Fibroblast of the aortic adventitia (primary cell): Measurements from ENCODE around the gene ATXN7L1. TPM values are rescaled to one million over a fixed set of nuclear protein-coding genes. Genes with fewer than 3 reads are reported as not detected.

Experiments used
- DNase-seq: peaks from one replicate; pipeline ENCODE4 v3.0.0-alpha.2; 2010; ENCODE audit warnings: low read depth
- H3K4me3 ChIP-seq: 2 replicates; pipeline ENCODE4 v1.5.1; 2011; ENCODE audit warnings: low read depth, mild to moderate bottlenecking, control low read depth, low read length, moderate library complexity
- total RNA-seq: library from RNA; depleted of rRNA; stranded (reverse); fragments of >200 nt; gene quantifications from 2 replicates; pipeline ENCODE4 v1.2.3, GENCODE V29; 2012; ENCODE audit warnings: low replicate concordance
- TF ChIP-seq, protein P1 (sequence below): IDR thresholded peaks from 2 replicates; pipeline ENCODE4 v1.5.1; 2011; ENCODE audit warnings: mild to moderate bottlenecking, low read length, control low read depth, inconsistent platforms; ENCODE audit not compliant: insufficient read depth

Gene ATXN7L1
- total RNA-seq, 1 donor, result 13.8 TPM

DNA sequence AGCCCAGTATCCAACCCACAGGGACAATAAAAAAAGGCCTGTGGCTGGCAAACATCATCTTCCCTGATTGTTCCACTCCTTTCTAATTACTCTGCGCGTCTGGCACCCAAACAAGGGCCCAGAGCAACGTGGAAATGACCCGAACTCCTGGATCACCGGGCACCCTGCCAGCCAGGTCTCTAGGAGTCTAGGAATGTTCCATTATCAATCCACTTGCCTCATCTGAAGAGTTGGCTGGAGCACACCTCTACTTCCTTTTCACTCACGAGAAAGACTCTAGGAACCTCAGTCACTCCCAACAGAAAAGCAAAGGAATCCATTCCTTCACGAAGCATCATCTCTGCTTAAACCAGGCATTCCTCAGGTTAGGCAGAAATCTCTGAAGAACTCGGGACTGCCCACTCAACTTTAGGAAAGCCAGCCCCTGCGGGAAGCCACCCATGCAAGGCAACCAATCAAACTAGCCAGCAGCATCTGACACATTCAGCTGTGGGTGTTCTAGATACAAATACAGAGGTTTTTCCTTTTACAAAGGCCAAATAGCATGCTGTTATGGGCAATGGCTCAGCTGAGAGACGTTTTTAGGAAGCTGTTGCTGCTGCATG, 37.7 kb downstream of the ATXN7L1 start:
- TF ChIP-seq, protein P1, sequence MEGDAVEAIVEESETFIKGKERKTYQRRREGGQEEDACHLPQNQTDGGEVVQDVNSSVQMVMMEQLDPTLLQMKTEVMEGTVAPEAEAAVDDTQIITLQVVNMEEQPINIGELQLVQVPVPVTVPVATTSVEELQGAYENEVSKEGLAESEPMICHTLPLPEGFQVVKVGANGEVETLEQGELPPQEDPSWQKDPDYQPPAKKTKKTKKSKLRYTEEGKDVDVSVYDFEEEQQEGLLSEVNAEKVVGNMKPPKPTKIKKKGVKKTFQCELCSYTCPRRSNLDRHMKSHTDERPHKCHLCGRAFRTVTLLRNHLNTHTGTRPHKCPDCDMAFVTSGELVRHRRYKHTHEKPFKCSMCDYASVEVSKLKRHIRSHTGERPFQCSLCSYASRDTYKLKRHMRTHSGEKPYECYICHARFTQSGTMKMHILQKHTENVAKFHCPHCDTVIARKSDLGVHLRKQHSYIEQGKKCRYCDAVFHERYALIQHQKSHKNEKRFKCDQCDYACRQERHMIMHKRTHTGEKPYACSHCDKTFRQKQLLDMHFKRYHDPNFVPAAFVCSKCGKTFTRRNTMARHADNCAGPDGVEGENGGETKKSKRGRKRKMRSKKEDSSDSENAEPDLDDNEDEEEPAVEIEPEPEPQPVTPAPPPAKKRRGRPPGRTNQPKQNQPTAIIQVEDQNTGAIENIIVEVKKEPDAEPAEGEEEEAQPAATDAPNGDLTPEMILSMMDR, result no peak
- no peak overlapping the region for H3K4me3 ChIP-seq
- peak; percentile 69 for DNase-seq

DNA sequence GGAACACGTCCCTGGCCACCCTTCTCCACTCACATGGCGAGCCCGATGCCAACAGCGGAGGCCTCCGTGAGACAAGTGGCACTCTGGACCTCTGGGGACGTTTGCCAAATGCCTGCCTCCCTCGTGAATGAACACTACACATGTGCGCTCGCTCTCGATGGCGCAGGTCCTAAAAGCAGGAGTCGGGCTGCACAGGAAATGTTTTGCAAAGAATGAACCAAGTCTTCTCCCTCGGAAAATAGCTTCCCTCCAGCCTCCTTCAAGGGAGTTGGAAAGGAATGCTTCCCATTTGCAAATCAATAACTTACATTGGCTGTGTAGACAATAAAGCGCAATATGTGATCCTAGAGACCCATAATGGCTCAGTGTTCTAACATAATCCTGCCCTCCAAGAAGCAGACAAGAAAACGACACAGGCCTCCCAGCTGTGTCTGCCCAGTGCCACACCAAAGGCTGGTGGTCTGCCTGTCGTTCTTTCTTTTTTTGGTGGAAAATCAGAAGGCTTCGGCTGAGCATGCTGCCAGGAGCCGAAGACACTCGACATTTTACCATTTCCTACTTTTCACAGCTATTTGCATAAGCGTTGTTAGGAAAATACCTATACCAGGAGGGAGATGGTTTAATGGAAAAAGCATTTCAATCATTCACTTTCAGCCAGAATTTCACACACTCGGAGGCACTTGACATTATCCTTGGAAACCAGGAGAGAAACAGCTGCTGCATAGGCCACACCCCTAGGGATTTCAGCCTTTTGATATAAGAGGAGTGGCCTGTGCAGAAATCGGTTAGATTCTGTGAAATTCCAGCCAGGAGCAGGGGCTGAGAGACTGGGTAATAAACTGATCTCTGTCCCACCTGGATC, 38.4 kb downstream of the ATXN7L1 start:
- DNase-seq, result peak; percentile 20
- H3K4me3 ChIP-seq, result no peak overlapping the region
- TF ChIP-seq, protein P1, result no peak

DNA sequence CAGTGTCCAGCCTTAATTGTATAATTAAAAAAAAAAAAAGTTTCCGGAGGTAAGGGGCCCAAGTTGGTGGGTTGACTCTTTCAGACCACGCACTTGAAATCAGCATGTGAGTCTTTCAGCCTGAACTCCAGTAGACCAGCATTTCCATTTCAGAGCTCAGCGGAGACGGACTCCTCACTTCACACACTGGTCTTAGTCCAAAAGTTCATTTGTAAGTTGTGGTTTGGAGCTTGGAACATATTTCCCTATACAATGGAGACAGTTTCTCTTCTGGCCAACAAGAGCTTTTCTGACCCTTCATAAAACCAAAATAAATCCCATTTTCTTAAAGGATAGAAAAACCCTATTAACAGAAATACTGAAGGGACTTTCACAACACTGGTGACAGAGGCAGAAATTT, 41.0 kb downstream of the ATXN7L1 start:
- TF ChIP-seq, protein P1, result no peak
- DNase-seq, result no peak
- H3K4me3 ChIP-seq, result no peak overlapping the region

DNA sequence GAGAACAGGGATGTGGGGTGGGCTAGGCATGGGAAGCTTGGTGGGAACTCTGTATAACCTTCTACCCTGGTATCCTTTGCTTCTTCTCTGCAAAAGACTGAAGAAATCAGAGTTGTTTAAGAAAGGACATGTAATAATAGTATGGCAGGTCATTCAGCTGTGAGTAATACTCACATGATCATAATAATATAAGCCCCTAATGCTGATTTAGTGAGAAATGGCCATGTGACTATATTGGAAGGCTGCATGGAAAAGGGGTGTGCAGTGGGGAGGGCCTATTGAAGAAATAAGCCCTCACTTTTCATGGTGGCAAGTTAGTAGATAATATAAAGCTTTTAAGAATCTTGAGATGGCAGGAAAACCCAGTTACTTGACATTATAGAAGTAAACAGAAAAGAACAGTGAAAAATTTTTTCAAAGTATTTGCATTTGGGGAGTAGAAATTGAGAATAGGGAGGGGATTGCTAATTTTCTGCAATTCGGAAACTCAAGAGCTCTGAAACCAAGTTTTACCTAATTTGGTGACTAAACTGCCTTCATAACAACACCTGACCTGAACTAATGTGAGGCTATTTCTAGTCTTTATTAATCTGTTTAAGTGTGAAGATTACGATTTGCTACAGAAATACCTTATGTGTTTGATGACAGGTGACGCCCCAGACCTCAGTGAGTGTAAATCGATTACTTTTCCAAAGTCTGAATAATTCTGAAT, 44.4 kb downstream of the ATXN7L1 start:
- H3K4me3 ChIP-seq, result no peak overlapping the region
- peak; percentile 56 for DNase-seq
- TF ChIP-seq, protein P1, result no peak

DNA sequence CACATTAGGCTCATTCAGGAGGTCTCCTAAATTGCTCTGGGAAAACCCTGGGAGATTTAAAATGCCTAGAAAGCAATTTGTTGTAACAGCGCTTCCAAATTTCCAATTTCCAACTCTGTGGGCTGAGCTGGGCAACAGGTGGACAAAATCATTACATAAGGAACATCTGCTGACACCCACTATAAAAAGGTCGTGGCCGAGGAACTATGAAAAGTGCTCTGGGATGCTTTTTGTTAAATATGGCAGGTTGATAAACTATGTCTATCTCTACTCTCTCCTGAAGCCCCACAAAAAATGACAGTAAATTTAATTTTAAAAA, 45.1 kb downstream of the ATXN7L1 start:
- DNase-seq, result no peak
- TF ChIP-seq, protein P1, result no peak
- H3K4me3 ChIP-seq, result no peak overlapping the region

DNA sequence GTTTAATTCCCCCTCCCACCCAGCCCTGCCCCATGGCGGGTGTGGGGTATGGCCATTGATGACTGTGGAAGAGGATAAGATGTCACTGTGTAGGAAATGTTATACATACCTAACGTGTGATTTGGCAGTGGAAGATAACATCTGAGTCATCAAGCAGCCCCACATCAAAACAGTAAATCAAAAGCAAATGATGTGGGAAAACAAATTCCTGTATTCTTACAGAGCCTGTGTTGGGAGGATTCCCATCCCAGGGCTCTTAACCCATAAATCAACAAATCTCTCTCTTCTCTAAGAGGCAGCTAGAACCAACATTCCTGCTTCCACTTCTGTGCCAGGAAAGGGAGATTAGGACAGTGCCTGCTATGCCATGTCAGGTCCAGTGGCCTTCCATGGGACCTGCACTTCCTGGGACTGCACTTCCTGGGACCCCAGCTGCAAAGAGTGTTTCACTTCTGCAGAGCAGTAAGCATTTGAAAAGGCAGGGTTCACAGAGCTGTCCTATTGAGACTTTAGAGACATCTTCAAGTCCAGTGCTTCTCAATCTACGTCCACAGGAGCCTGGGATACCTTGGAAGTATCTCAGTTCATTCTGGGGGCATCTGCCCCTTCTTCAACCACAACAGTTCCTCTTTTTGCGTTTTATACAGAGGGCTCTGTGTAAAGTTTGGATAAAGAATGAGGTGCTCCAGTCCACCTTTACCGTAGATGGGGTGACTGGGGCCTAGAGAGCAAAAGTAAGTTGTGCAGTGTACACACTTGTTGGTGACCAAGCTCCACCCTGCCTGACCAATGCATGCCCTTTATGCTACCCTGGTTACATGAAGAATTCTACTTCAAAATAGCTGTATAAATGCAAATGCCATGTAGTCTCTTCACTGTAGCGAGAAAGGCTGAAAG, 45.7 kb downstream of the ATXN7L1 start:
- H3K4me3 ChIP-seq, result no peak overlapping the region
- peak; percentile 98 for DNase-seq
- TF ChIP-seq, protein P1, result no peak
